T-helper 2 cell treated with Interferon-gamma antibody and Interleukin-4, amounts not matched to agents 5 μg/mL and 100 μg/mL, for 36 hours (primary cell): ENCODE data around the gene AVPR2.

Experiments
- DNase-seq: peaks from one replicate; pipeline ENCODE4 v3.0.0; 2021; ENCODE audit warnings: low spot score
- H3K27ac Mint-ChIP-seq: one replicate; pipeline ENCODE4 v1.8.0; 2021; ENCODE audit warnings: mild to moderate bottlenecking, mixed read lengths
- H3K27me3 Mint-ChIP-seq: one replicate; pipeline ENCODE4 v1.8.0; 2021; ENCODE audit warnings: low read depth, mixed read lengths
- H3K36me3 Mint-ChIP-seq: one replicate; pipeline ENCODE4 v1.8.0; 2021; ENCODE audit warnings: low read depth, mixed read lengths
- H3K4me1 Mint-ChIP-seq: one replicate; pipeline ENCODE4 v1.8.0; 2021; ENCODE audit warnings: low read depth, mixed read lengths
- H3K4me3 Mint-ChIP-seq: one replicate; pipeline ENCODE4 v1.8.0; 2022; ENCODE audit warnings: mild to moderate bottlenecking, moderate library complexity, mixed read lengths
- H3K9me3 Mint-ChIP-seq: one replicate; pipeline ENCODE4 v1.8.0; 2021; ENCODE audit warnings: mixed read lengths

The AVPR2 gene

DNA sequence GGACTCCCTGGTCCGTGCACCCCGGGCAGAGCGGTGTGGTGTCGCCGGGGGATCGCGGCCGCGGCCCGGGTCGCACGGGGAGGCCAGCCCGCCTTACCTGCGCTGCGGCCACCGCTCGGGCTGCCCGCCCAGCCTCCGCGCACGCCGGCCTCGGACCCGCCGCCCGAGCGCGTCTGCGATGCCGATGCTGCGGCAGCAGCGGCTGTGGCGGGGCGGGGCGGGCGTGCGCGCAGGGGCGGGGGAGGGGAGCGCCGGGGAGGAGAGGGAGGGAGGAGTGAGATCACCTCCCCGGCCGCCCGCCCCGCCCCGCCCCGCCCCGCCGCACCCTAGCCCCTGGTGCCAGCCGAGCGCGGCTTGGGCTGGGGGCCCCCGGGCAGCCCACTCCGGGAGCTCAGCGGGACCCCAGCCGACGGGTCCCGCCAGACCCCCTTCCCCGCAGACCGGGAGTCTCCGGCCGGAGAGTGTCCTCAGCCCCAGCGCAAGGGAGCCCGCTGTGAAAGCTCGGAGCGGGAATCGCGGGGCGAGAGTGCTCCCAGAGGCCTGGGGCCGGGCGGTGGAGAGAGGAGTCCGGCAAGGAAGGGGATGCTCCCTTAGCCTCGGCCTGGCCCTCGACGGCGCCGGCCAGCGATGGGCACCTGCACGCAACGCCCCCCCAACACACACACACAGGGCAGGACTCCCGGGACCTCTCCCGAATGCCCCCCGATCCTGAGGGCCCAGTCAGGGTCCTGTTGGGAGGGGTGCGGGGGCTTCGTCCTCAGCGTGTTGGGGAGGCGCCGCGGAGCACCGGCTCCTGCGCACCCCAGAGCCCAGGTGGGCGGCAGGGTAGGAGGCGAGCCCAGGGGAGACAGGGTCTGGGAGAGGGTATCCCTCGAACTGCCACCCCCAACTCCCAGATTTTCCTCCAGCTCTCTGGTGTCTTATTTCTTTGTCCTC is 18.2 kb upstream of the AVPR2 start, which contains the start of gene L1CAM:
TSS of gene L1CAM (minus strand) at position 206 of the 936 bp plus-strand sequence. CDS start 10,337 bp downstream, outside the sequence.
- H3K27ac Mint-ChIP-seq: no peak within 1 kb of the TSS

GRCh38 chrX:153886915-153887314 is 17.6 kb upstream of the AVPR2 start:
- peaks cover 35% of the 10 kb centered on the region for H3K27me3 Mint-ChIP-seq

More for the DNA sequence above, 18.2 kb upstream of the AVPR2 start, which contains the start of gene L1CAM:
- no peaks in the 10 kb centered on the region for H3K36me3 Mint-ChIP-seq
- no peaks in the 10 kb centered on the region for H3K9me3 Mint-ChIP-seq
- peaks cover 35% of the 10 kb centered on the region for H3K27me3 Mint-ChIP-seq
- DNase-seq: no peak
- H3K4me1 Mint-ChIP-seq: peaks cover 1% of the 10 kb centered on the region
- H3K4me3 Mint-ChIP-seq: peak within 1 kb of the TSS; percentile 61

GRCh38 chrX:153887385-153887784 is 17.1 kb upstream of the AVPR2 start:
- no peak overlapping the region for H3K4me3 Mint-ChIP-seq
- H3K9me3 Mint-ChIP-seq: no peaks in the 10 kb centered on the region
- no peak overlapping the region for H3K27ac Mint-ChIP-seq
- H3K36me3 Mint-ChIP-seq: no peaks in the 10 kb centered on the region
- no peak for DNase-seq
- H3K27me3 Mint-ChIP-seq: peaks cover 36% of the 10 kb centered on the region
- H3K4me1 Mint-ChIP-seq: peaks cover 1% of the 10 kb centered on the region

More at GRCh38 chrX:153886915-153887314, 17.6 kb upstream of the AVPR2 start:
- no peak for DNase-seq
- Mint-ChIP-seq H3K9me3 (no peaks in the 10 kb centered on the region), H3K4me3 (no peak overlapping the region), H3K27ac (no peak overlapping the region), H3K36me3 (no peaks in the 10 kb centered on the region), H3K4me1 (peaks cover 1% of the 10 kb centered on the region)

DNA sequence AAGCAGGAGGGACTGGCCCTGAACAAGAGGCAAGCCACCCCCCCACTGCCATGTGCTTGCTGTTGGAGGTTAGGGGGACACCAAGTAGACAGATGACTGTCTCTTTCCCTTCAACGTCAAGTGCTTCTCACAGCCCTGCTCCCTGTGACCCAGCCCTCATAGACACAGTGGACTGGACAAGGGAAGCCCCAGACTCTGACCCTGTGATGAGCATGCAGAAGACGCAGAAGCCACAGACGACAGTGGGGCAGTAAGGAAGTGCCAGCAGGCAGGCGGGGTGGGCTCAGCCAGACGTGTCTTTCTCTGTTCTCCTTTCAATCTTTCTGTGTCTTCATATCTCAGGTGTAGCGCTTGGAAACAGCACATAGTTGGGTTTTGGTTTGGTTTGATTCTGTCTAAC is 16.1 kb upstream of the AVPR2 start:
- Mint-ChIP-seq H3K4me1 (peaks cover 1% of the 10 kb centered on the region), H3K36me3 (no peaks in the 10 kb centered on the region), H3K9me3 (no peaks in the 10 kb centered on the region), H3K27ac (no peak overlapping the region), H3K4me3 (no peak overlapping the region), H3K27me3 (peaks cover 39% of the 10 kb centered on the region)
- DNase-seq: no peak

DNA sequence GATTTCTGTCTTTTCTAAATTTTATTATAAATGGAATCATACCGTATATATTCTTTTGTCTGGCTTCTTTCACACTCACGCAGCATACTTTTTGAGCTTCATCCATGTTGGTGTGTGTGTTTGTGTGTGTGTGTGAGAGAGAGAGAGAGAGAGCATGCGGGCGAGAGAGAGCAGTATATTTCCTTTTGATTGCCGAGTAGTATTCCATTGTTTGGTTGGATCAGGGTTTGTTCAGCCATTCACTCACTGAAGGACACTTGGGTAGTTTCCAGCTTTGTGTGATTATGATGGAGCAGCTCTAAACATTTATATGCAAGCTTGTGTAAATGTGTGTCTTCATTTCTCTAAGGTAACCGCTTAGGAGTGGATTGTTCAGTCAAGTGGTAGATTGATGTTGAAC is 15.3 kb upstream of the AVPR2 start:
- no peak for DNase-seq
- Mint-ChIP-seq H3K27me3 (peaks cover 38% of the 10 kb centered on the region), H3K4me1 (peaks cover 1% of the 10 kb centered on the region), H3K27ac (no peak overlapping the region), H3K4me3 (no peak overlapping the region), H3K36me3 (no peaks in the 10 kb centered on the region), H3K9me3 (no peaks in the 10 kb centered on the region)

DNA sequence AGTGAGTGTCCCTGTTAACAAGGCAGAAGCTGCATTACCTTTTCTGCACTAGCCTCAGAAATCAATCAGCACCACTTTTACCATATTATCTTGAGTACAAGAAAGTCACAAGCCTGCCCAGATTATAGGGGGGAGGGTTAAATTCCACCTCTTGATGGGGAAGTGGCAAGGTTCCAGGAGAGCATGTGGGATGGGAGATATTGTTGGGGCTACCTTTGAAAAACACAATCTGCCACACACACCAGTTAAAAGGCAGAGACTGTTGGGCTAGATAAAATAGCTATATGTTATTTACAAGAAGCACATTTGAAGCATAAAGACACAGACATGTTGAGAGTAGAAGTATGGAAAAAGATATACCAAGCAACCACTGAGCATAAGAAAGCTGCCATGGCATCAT is 6.6 kb upstream of the AVPR2 start:
- H3K4me1 Mint-ChIP-seq: peaks cover 14% of the 10 kb centered on the region
- no peak for DNase-seq
- no peak overlapping the region for H3K4me3 Mint-ChIP-seq
- H3K27me3 Mint-ChIP-seq: peaks cover 8% of the 10 kb centered on the region
- no peaks in the 10 kb centered on the region for H3K36me3 Mint-ChIP-seq
- no peak overlapping the region for H3K27ac Mint-ChIP-seq
- H3K9me3 Mint-ChIP-seq: no peaks in the 10 kb centered on the region

DNA sequence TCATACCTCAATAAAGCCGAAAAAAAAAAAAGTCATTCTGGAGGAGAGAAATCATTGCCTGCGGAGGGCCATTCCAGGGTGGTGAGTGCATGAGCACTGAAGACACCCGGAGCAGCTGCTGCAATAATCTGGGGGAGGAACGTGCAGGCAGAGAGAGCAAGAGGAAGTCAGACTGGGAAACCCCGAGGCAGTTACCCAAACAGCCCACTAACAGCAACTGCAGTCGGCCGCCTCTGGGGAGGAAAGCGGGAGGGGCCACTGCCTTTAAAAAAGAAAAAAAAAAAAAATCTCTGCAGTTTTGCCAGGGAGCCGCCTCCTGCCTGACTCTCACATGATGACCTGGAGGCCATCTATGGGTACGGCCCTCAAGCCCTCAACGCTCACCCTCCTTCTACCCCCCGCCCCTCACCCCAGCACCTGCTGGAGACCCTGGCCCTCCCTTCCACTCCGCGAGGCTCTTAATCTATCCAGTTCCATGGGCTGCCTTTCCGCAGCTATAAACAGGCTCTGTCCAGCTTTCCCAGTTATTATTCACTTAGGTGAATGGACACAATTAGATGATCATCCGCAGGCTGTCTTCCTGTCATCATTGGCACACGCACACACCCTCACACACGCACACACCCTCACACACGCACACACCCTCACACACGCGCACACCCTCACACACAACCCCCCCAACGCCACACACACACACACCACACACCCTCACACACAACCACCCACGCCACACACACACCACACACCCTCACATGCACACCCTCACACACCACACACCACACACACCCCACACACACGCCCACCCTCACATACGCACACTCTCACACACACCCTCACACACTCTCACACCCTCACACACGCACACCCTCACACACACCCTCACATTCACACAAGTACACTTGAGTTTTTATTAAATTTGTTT is 3.4 kb upstream of the AVPR2 start:
- peak; percentile 61 for DNase-seq
- H3K4me3 Mint-ChIP-seq: peak overlapping the region; percentile 71
- H3K9me3 Mint-ChIP-seq: no peaks in the 10 kb centered on the region
- H3K4me1 Mint-ChIP-seq: peaks cover 24% of the 10 kb centered on the region
- peaks cover 6% of the 10 kb centered on the region for H3K27me3 Mint-ChIP-seq
- H3K36me3 Mint-ChIP-seq: no peaks in the 10 kb centered on the region
- peak overlapping the region; percentile 73 for H3K27ac Mint-ChIP-seq

DNA sequence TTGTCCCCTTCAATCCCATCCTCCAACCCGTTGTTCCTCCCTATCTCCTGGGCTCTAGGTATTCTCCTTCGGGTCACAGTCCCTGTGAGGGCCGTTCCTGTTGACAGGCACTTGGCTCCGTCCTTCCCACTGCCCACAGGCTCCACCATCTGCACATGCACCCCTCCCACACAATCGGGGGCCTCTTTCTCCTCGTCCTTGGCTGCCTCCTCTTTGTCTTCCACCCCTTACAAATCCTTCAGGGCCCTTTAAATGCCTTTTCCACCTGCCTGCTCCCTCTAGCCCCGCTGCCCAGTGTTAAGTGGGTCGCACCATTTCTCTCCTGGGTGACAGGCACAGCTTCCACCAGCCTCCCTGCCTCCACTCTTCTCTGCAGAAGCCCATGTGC is 2.7 kb upstream of the AVPR2 start:
- H3K4me3 Mint-ChIP-seq: peak overlapping the region; percentile 48
- H3K4me1 Mint-ChIP-seq: peaks cover 24% of the 10 kb centered on the region
- H3K9me3 Mint-ChIP-seq: no peaks in the 10 kb centered on the region

GRCh38 chrX:153902385-153902784 is 2.1 kb upstream of the AVPR2 start:
- no peak overlapping the region for H3K4me3 Mint-ChIP-seq
- H3K27ac Mint-ChIP-seq: no peak overlapping the region

More for the DNA sequence above, 2.7 kb upstream of the AVPR2 start:
- H3K27me3 Mint-ChIP-seq: peaks cover 6% of the 10 kb centered on the region
- H3K27ac Mint-ChIP-seq: peak overlapping the region; percentile 73
- no peak for DNase-seq
- H3K36me3 Mint-ChIP-seq: no peaks in the 10 kb centered on the region

DNA sequence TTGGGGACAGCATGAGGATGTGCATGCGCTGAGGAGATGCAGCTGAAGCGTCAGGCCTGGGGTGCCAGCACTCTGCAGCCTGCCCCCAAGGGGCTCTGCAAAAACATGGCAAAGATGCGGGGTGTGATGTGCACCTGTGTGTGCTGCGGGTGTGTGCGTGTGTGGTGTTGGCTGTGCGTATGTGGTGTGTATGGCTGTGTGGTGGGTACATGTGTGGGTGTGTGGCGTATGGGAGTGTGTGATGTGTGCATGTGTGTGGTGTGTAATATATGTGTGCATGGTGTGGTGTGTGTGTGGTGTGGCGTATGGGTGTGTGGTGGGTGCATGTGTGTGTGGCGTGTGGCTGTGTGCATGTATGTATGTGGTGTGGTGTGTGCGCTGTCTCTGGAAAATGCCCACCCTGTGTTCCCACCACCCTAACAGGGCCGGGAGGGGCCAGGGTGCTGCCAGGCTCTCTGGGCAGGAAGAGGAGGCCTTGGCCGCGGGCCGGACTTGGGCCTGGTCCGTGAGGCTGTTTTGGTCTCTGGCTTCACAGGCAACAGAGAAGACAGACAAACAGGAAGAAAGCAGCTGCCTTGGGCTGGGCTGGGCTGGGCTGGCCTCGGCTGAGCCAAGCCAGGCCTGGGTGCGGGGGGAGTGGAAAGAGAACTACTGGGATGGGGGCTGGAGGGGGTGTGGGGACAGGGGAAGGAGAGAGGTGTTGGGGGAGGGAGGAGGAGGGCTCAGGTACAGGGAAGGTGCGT is 1.1 kb upstream of the AVPR2 start:
- Mint-ChIP-seq H3K27me3 (peaks cover 1% of the 10 kb centered on the region), H3K9me3 (no peaks in the 10 kb centered on the region), H3K4me1 (peaks cover 24% of the 10 kb centered on the region), H3K27ac (peak overlapping the region; percentile 73), H3K36me3 (peaks cover 3% of the 10 kb centered on the region), H3K4me3 (no peak overlapping the region)
- DNase-seq: no peak

More at GRCh38 chrX:153902385-153902784, 2.1 kb upstream of the AVPR2 start:
- peaks cover 24% of the 10 kb centered on the region for H3K4me1 Mint-ChIP-seq
- H3K27me3 Mint-ChIP-seq: peaks cover 6% of the 10 kb centered on the region
- H3K36me3 Mint-ChIP-seq: no peaks in the 10 kb centered on the region
- no peaks in the 10 kb centered on the region for H3K9me3 Mint-ChIP-seq
- no peak for DNase-seq

DNA sequence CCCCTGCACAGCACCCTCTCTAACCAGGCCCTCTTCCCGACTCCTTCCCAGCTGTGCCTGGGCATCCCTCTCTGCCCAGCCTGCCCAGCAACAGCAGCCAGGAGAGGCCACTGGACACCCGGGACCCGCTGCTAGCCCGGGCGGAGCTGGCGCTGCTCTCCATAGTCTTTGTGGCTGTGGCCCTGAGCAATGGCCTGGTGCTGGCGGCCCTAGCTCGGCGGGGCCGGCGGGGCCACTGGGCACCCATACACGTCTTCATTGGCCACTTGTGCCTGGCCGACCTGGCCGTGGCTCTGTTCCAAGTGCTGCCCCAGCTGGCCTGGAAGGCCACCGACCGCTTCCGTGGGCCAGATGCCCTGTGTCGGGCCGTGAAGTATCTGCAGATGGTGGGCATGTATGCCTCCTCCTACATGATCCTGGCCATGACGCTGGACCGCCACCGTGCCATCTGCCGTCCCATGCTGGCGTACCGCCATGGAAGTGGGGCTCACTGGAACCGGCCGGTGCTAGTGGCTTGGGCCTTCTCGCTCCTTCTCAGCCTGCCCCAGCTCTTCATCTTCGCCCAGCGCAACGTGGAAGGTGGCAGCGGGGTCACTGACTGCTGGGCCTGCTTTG is 1.1 kb downstream of the AVPR2 start:
- Mint-ChIP-seq H3K4me1 (peaks cover 23% of the 10 kb centered on the region), H3K4me3 (no peak overlapping the region), H3K27ac (no peak overlapping the region)

DNA sequence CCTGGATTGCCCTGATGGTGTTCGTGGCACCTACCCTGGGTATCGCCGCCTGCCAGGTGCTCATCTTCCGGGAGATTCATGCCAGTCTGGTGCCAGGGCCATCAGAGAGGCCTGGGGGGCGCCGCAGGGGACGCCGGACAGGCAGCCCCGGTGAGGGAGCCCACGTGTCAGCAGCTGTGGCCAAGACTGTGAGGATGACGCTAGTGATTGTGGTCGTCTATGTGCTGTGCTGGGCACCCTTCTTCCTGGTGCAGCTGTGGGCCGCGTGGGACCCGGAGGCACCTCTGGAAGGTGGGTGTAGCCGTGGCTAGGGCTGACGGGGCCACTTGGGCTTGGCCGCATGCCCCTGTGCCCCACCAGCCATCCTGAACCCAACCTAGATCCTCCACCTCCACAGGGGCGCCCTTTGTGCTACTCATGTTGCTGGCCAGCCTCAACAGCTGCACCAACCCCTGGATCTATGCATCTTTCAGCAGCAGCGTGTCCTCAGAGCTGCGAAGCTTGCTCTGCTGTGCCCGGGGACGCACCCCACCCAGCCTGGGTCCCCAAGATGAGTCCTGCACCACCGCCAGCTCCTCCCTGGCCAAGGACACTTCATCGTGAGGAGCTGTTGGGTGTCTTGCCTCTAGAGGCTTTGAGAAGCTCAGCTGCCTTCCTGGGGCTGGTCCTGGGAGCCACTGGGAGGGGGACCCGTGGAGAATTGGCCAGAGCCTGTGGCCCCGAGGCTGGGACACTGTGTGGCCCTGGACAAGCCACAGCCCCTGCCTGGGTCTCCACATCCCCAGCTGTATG is 1.8 kb downstream of the AVPR2 start:
- no peaks in the 10 kb centered on the region for H3K27me3 Mint-ChIP-seq
- peak overlapping the region; percentile 20 for H3K27ac Mint-ChIP-seq
- no peaks in the 10 kb centered on the region for H3K9me3 Mint-ChIP-seq
- H3K36me3 Mint-ChIP-seq: peaks cover 5% of the 10 kb centered on the region
- H3K4me3 Mint-ChIP-seq: no peak overlapping the region
- peaks cover 17% of the 10 kb centered on the region for H3K4me1 Mint-ChIP-seq
- no peak for DNase-seq

More for the DNA sequence above, 1.1 kb downstream of the AVPR2 start:
- Mint-ChIP-seq H3K27me3 (no peaks in the 10 kb centered on the region), H3K9me3 (no peaks in the 10 kb centered on the region), H3K36me3 (peaks cover 5% of the 10 kb centered on the region)
- no peak for DNase-seq
